ENCODE measurements around the gene ME1.
"Not testable (repeated sequence)": the region's sequence is repeated elsewhere in the genome, so short reads cannot be mapped to it uniquely, and the experiment has no call there.

Gene ME1

DNA sequence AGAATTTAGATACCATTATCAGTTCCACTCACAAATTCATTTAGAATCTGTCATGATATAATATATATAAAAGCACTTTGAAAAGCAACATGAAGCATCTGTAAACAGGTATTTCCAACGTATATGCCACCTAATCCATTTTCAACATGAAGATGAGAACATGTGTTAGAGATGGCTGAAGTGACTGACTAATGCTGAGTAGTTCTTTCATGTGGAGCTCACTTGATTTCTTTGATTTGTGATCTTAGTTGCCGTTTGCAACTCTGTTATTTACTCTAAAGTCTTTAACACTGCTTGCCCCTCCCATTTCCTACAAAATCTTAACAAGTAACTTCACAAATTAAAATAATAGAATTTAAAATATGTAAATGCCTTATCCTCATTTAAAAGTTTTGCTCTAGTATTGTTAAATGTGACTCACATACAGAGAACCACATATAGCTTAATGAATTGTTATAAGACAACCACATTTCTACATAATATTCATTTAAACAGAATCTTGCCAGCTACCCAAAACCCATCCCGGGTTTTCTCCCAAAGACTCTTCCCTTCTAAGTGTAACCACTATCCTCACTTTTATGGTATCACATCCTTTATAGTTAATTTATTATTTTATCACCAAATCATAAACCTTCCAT, 78.3 kb downstream of the ME1 start:
- CTCF ChIA-PET, result no interaction called here
- TF ChIP-seq CTCF (conservative IDR thresholded peaks at IDR 0.05; ENCODE audit: low read depth), result no peak
- DNase-seq (ENCODE audit: low spot score), result no peak
- POLR2A ChIA-PET (ENCODE audit: low non-redundant PET), result no interaction called here
- no peak overlapping the region for H3K27ac ChIP-seq

DNA sequence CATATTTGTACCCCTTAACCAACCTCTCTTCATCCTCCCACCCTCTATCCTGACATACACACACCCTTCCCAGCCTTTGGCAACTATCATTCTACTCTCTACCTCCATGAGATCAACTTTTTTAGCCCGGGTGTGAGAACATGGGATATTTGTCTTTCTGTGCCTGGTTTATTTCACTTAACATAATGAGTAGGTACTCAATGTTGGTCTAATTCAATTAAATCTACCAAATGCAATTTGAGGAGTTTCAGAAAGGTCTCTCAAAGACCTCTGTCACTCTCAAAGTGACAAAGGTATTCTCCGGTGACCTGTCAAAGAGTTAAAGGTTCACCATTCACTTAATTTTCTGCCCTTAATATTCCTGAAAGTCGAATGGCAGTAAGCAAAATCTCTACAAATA, 87.7 kb downstream of the ME1 start:
- no peak for DNase-seq (ENCODE audit: low spot score)
- POLR2A ChIA-PET (ENCODE audit: low non-redundant PET), result no interaction called here
- H3K27ac ChIP-seq, result no peak overlapping the region
- no peak for TF ChIP-seq CTCF (conservative IDR thresholded peaks at IDR 0.05; ENCODE audit: low read depth)
- CTCF ChIA-PET, result no interaction called here

DNA sequence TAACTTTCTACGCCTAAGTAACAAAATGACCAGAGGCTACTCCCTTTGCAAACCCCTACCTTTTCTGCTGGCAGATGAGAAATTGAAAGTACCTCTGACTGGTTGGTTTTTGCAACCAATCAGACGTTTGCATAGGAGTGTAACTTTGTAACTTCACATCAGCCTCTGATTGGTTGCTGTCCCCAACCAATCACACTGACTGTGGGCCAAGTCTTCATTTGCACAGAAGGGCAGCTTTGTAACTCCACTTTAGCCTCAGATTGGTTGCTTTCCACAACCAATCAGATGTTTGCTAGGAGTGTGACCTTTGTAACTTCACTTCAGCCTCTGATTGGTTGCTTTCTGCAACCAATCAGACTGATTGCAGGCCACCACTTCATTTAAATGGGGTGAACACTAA, 89.1 kb downstream of the ME1 start:
- ChIA-PET CTCF (no interaction called here), POLR2A (ENCODE audit: low non-redundant PET) (no interaction called here)
- no peak for DNase-seq (ENCODE audit: low spot score)
- TF ChIP-seq CTCF (conservative IDR thresholded peaks at IDR 0.05; ENCODE audit: low read depth), result no peak
- H3K27ac ChIP-seq, result no peak overlapping the region

DNA sequence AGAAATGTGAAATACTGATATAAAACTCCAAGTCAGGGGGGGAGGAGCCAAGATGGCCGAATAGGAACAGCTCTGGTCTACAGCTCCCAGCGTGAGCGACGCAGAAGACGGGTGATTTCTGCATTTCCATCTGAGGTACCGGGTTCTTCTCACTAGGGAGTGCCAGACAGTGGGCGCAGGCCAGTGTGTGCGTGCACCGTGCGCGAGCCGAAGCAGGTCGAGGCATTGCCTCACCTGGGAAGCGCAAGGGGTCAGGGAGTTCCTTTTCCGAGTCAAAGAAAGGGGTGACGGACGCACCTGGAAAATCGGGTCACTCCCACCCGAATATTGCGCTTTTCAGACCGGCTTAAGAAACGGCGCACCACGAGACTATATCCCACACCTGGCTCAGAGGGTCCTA, 96.9 kb downstream of the ME1 start:
- CTCF ChIA-PET; DNase-seq (ENCODE audit: low spot score); POLR2A ChIA-PET (ENCODE audit: low non-redundant PET); H3K27ac ChIP-seq: not testable (repeated sequence)

GRCh38 chr6:83333500-83333899, 97.4 kb downstream of the ME1 start:
- TF ChIP-seq CTCF (conservative IDR thresholded peaks at IDR 0.05; ENCODE audit: low read depth), result no peak
- POLR2A ChIA-PET (ENCODE audit: low non-redundant PET), result no interaction called here
- no peak for DNase-seq (ENCODE audit: low spot score)
- CTCF ChIA-PET, result no interaction called here
- no peak overlapping the region for H3K27ac ChIP-seq

GRCh38 chr6:83314693-83315092, 116.2 kb downstream of the ME1 start:
- H3K27ac ChIP-seq, result no peak overlapping the region
- ChIA-PET CTCF (no interaction called here), POLR2A (ENCODE audit: low non-redundant PET) (no interaction called here)
- no peak for DNase-seq (ENCODE audit: low spot score)
- no peak for TF ChIP-seq CTCF (conservative IDR thresholded peaks at IDR 0.05; ENCODE audit: low read depth)

DNA sequence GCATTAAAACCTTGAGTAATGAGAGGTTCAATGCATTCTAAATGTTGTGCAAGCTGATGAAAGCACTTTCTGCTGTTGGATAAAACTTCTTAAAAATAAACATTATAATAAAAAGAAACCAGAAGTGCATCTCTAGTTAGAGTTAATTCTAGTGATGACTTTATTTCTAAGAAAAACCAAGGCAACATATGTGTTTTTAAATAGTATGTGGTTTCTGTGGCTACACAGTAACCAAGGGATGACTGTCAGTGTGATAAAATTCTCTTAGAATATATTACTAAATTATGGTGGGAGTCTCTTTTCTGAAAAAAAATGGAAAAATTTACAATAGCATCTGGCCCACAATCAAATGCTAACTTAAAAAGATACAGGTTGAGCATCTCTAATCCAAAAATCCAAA, 117.0 kb downstream of the ME1 start:
- H3K27ac ChIP-seq, result no peak overlapping the region
- DNase-seq (ENCODE audit: low spot score), result no peak
- TF ChIP-seq CTCF (conservative IDR thresholded peaks at IDR 0.05; ENCODE audit: low read depth), result no peak
- POLR2A ChIA-PET (ENCODE audit: low non-redundant PET), result no interaction called here
- CTCF ChIA-PET, result no interaction called here

All from RWPE1 (cell line).